Loucy (cell line): ENCODE results near the gene MYOC.

Experiments used
- H2AFZ ChIP-seq: fragments of 200-600 bp; sonication (generic); 2 replicates; pipeline ENCODE4 v1.6.0; 2016; ENCODE audit warnings: antibody characterized with exemption, mild to moderate bottlenecking, low read length, moderate library complexity
- H3F3A ChIP-seq: fragments of 200-600 bp; 2 replicates; pipeline ENCODE4 v1.6.0; 2016; ENCODE audit warnings: antibody characterized with exemption, low read depth, mild to moderate bottlenecking
- H3K27me3 ChIP-seq: fragments of 200-600 bp; sonication (generic); 2 replicates; pipeline ENCODE4 v1.6.1; 2014; ENCODE audit warnings: low read length, mild to moderate bottlenecking; ENCODE audit not compliant: insufficient read depth, poor library complexity, severe bottlenecking
- H3K36me3 ChIP-seq: fragments of 200-600 bp; sonication (generic); 2 replicates; pipeline ENCODE4 v1.6.1; 2016; ENCODE audit warnings: low read length; ENCODE audit not compliant: insufficient read depth
- H3K4me1 ChIP-seq: fragments of 200-600 bp; sonication (generic); 2 replicates; pipeline ENCODE4 v1.5.1; 2014; ENCODE audit warnings: low read length, mild to moderate bottlenecking; ENCODE audit not compliant: insufficient read depth, poor library complexity, severe bottlenecking
- H3K4me2 ChIP-seq: fragments of 200-600 bp; sonication (generic); 2 replicates; pipeline ENCODE4 v1.6.0; 2014; ENCODE audit warnings: antibody characterized with exemption, low read length, low read depth, mild to moderate bottlenecking; ENCODE audit not compliant: poor library complexity, severe bottlenecking
- H3K4me3 ChIP-seq: fragments of 200-600 bp; sonication (generic); 2 replicates; pipeline ENCODE4 v1.5.1; 2014; ENCODE audit warnings: low read length, mild to moderate bottlenecking, mixed read lengths; ENCODE audit not compliant: poor library complexity, severe bottlenecking
- H3K79me2 ChIP-seq: fragments of 200-600 bp; sonication (generic); 2 replicates; pipeline ENCODE4 v1.6.1; 2014; ENCODE audit warnings: low read length; ENCODE audit not compliant: insufficient read depth
- H3K9ac ChIP-seq: fragments of 200-600 bp; sonication (generic); 2 replicates; pipeline ENCODE4 v1.6.0; 2014; ENCODE audit warnings: mild to moderate bottlenecking, low read depth, low read length, moderate library complexity; ENCODE audit not compliant: poor library complexity, severe bottlenecking
- H3K9me2 ChIP-seq: fragments of 200-600 bp; sonication (generic); replicated peaks from 2 replicates; pipeline ENCODE4 v1.6.1; 2016; ENCODE audit warnings: low read depth, low read length, mixed read lengths
- H3K9me3 ChIP-seq: fragments of 200-600 bp; sonication (generic); 2 replicates; pipeline ENCODE4 v1.6.1; 2014; ENCODE audit warnings: mild to moderate bottlenecking, antibody characterized with exemption, low read length, low read depth; ENCODE audit not compliant: insufficient read depth
- H4K20me1 ChIP-seq: fragments of 200-600 bp; sonication (generic); 2 replicates; pipeline ENCODE4 v1.6.0; 2014; ENCODE audit warnings: antibody characterized with exemption, low read length, mild to moderate bottlenecking; ENCODE audit not compliant: insufficient read depth, poor library complexity, severe bottlenecking
- CTCF ChIP-seq: fragments of 200-600 bp; sonication (generic); conservative IDR thresholded peaks from 2 replicates; pipeline ENCODE4 v1.5.1; 2014; ENCODE audit warnings: mild to moderate bottlenecking, antibody characterized with exemption, low read length
- EZH2phosphoT487 ChIP-seq: fragments of 200-600 bp; IDR thresholded peaks from 2 replicates; pipeline ENCODE4 v1.6.1; 2018; ENCODE audit warnings: antibody characterized with exemption, mild to moderate bottlenecking, moderate library complexity, borderline replicate concordance

Gene MYOC

GRCh38 chr1:171596119-171596518 lies 56.4 kb downstream of the MYOC start:
- H3K4me1 ChIP-seq: no peaks in the 10 kb centered on the region
- H3K9ac ChIP-seq: no peak overlapping the region
- H3K4me3 ChIP-seq: no peak overlapping the region
- H3K4me2 ChIP-seq: no peak overlapping the region
- H3K79me2 ChIP-seq: no peaks in the 10 kb centered on the region
- H3F3A ChIP-seq: no peaks in the 10 kb centered on the region
- no peaks in the 10 kb centered on the region for H3K9me2 ChIP-seq
- no peak overlapping the region for H2AFZ ChIP-seq
- no peaks in the 10 kb centered on the region for H3K9me3 ChIP-seq
- H4K20me1 ChIP-seq: no peaks in the 10 kb centered on the region
- H3K36me3 ChIP-seq: peaks cover 23% of the 10 kb centered on the region; the same call in 1 of the 2 replicates
- TF ChIP-seq EZH2phosphoT487 (no peak), CTCF (no peak)
- H3K27me3 ChIP-seq: no peaks in the 10 kb centered on the region

- H3K36me3 ChIP-seq: peaks cover 31% of the 10 kb centered on the region
- no peaks in the 10 kb centered on the region for H3K4me1 ChIP-seq
- H4K20me1 ChIP-seq: no peaks in the 10 kb centered on the region
- TF ChIP-seq CTCF (no peak), EZH2phosphoT487 (no peak)
- H2AFZ ChIP-seq: no peak overlapping the region
- H3K79me2 ChIP-seq: no peaks in the 10 kb centered on the region
- H3F3A ChIP-seq: no peaks in the 10 kb centered on the region
- no peaks in the 10 kb centered on the region for H3K27me3 ChIP-seq
- H3K4me3 ChIP-seq: no peak overlapping the region
- no peak overlapping the region for H3K9ac ChIP-seq
- no peak overlapping the region for H3K4me2 ChIP-seq
- H3K9me3 ChIP-seq: no peaks in the 10 kb centered on the region
- H3K9me2 ChIP-seq: no peaks in the 10 kb centered on the region
Measured at GRCh38 chr1:171595324-171595723, 57.2 kb downstream of the MYOC start.

GRCh38 chr1:171590022-171590421 lies 62.5 kb downstream of the MYOC start:
- H3K9me3 ChIP-seq: no peaks in the 10 kb centered on the region
- no peaks in the 10 kb centered on the region for H3F3A ChIP-seq
- TF ChIP-seq EZH2phosphoT487 (no peak), CTCF (no peak)
- H3K79me2 ChIP-seq: no peaks in the 10 kb centered on the region
- no peak overlapping the region for H3K4me2 ChIP-seq
- H4K20me1 ChIP-seq: no peaks in the 10 kb centered on the region
- H2AFZ ChIP-seq: no peak overlapping the region
- no peak overlapping the region for H3K4me3 ChIP-seq
- no peaks in the 10 kb centered on the region for H3K9me2 ChIP-seq
- H3K27me3 ChIP-seq: no peaks in the 10 kb centered on the region
- H3K4me1 ChIP-seq: no peaks in the 10 kb centered on the region
- peaks cover 76% of the 10 kb centered on the region for H3K36me3 ChIP-seq
- H3K9ac ChIP-seq: no peak overlapping the region
